Panc1 (cell line): Measurements from ENCODE around the gene SCD5. TPM values are rescaled to one million over a fixed set of nuclear protein-coding genes. Genes with fewer than 3 reads are reported as not detected.

Source experiments
- ATAC-seq: fragments of 200-7000 bp; cut with Tn5 transposase; 2 replicates; pipeline ENCODE4 v1.9.1; 2020; ENCODE audit warnings: mild to moderate bottlenecking, moderate library complexity
- BruUV-seq: library from RNA; stranded (reverse); fragments of 400-500 nt; replicated peaks from 2 replicates; lab custom pipeline; 2021; lab: Mats Ljungman, UMichigan
- CTCF ChIA-PET: fragments of 300-600 bp; sonication (Branson Sonifier 250); formaldehyde crosslinking; loops from one replicate; lab custom pipeline; 2022; ENCODE audit warnings: antibody characterized with exemption; lab: Charles Lee
- POLR2A ChIA-PET: fragments of 300-600 bp; sonication (Branson Sonifier 250); formaldehyde crosslinking; loops from one replicate; lab custom pipeline; 2022; ENCODE audit warnings: antibody characterized with exemption; lab: Charles Lee
- DNase-seq: peaks from one replicate; pipeline ENCODE4 v3.0.0-alpha.2; 2010; ENCODE audit warnings: low read depth, low spot score
- H3K27ac ChIP-seq: 2 replicates; pipeline ENCODE4 v1.5.1; 2011; ENCODE audit warnings: mild to moderate bottlenecking, low read length, inconsistent platforms
- H3K27me3 ChIP-seq: fragments of 200-500 bp; sonication (Bioruptor generic); 2 replicates; pipeline ENCODE4 v1.6.0; 2014; ENCODE audit warnings: low read length, inconsistent platforms; ENCODE audit not compliant: control insufficient read depth, insufficient read depth
- H3K36me3 ChIP-seq: fragments of 200-500 bp; sonication (Bioruptor generic); 2 replicates; pipeline ENCODE4 v1.5.1; 2014; ENCODE audit warnings: inconsistent platforms, mild to moderate bottlenecking, low read length, moderate library complexity; ENCODE audit not compliant: control insufficient read depth, insufficient read depth
- H3K4me1 ChIP-seq: 2 replicates; pipeline ENCODE4 v1.5.1; 2011; ENCODE audit warnings: inconsistent platforms, mild to moderate bottlenecking, low read length, moderate library complexity; ENCODE audit not compliant: control insufficient read depth, insufficient read depth
- H3K4me3 ChIP-seq, 2 experiments: 2 replicates each; pipeline ENCODE4 v1.5.1; 2011 to 2012; ENCODE audit warnings: low read depth in 2 of 2, low read length in 2 of 2, mild to moderate bottlenecking in 2 of 2, inconsistent platforms in 1 of 2, moderate library complexity in 1 of 2
- H3K9me3 ChIP-seq: fragments of 200-500 bp; sonication (Bioruptor generic); 2 replicates; pipeline ENCODE4 v1.5.1; 2014; ENCODE audit warnings: low read depth, mild to moderate bottlenecking, inconsistent platforms, low read length, moderate library complexity; ENCODE audit not compliant: control insufficient read depth, insufficient read depth
- POLR2AphosphoS5 ChIP-seq: IDR thresholded peaks from 2 replicates; pipeline ENCODE4 v1.6.1; 2012; ENCODE audit warnings: mild to moderate bottlenecking, low read depth, low read length, moderate library complexity
- SIN3A ChIP-seq: IDR thresholded peaks from 2 replicates; pipeline ENCODE4 v1.6.1; 2012; ENCODE audit warnings: low read depth, mild to moderate bottlenecking, low read length, moderate library complexity, borderline replicate concordance; ENCODE audit not compliant: insufficient read depth
- TCF7L2 ChIP-seq: IDR thresholded peaks from 2 replicates; pipeline ENCODE4 v1.6.1; 2011; ENCODE audit warnings: mild to moderate bottlenecking, low read depth, low read length, inconsistent platforms
- in situ Hi-C: cut with HindIII; loops from 2 replicates; pipeline ENCODE4 v1.10.0; 2016; ENCODE audit warnings: low sequenced_read_pairs, low pct_unique_long_range_greater_than_20kb
- intact Hi-C: fragments of 100-400 bp; cut with micrococcal nuclease; formaldehyde crosslinking; loops from one replicate; pipeline ENCODE4 v1.10.0; 2022; ENCODE audit not compliant: unreplicated experiment
- total RNA-seq: library from RNA; stranded (reverse); gene quantifications from one replicate; pipeline ENCODE4 v1.2.1, GENCODE V29; 2021; ENCODE audit not compliant: unreplicated experiment
- TF ChIP-seq, protein P1 (sequence below): fragments of 450-650 bp; IDR thresholded peaks from 2 replicates; pipeline ENCODE4 v1.5.1; 2017; ENCODE audit warnings: mild to moderate bottlenecking
- TF ChIP-seq, protein P2 (sequence below), 2 experiments: IDR thresholded peaks; 2 replicates each; pipeline ENCODE4 v1.6.1; 2011 to 2012; ENCODE audit warnings: low read depth in 2 of 2, control low read depth in 1 of 2, low read length in 1 of 2, mild to moderate bottlenecking in 1 of 2, moderate library complexity in 1 of 2; ENCODE audit not compliant: insufficient read depth in 1 of 2

SCD5 gene
- total RNA-seq, 1 experiment from 2014 or later: 2.0 TPM

DNA sequence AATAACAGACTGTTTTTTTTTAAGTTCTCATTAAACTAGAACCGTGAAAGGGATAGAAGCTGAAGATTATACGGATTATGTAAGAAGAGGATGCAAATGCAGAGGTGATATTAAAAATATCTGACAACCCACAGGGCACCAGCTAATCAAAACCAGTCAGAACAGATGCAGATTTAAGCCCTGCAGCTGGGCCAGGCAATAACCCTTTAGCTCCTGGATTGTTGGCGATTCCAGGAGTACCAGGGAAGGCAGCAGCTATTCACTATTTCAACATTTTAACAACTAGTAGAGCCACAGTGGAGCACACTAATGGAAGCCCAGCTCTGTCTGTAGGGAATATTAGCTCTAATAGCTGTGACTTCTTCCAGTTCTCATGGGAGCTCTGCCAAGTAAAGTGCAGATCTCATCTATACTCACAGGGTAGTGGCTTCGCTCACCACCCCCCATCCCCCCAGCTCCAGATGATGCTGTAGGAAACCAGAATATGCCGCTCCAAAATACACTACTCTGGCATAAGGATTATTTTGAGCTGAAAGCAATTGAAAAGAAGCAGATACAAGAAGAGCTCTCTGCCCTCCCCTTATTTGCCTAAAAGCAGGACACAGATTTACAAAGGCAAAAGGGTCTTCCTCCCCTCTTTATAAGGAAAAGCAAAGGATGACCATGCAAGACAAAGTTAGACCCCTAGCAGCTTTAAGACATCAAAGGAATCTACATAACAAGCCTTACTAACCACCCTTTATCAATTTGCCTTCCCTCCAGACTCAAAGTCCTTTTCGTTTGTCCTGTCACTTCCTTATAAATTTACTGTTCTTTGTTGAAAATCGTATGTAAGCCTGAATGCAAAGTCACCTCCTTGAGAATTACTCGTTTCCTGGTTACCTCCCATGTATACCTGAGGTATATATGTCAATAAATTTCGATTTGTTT, 13.7 kb downstream of the SCD5 start:
- ChIA-PET POLR2A (no interaction called here), CTCF (interaction anchor here (0.5 kb wide), 1 partner anchor 181 kb away, joined by 6 read pairs; no protein-coding TSS in a partner anchor)
- no peak for DNase-seq
- H3K4me1 ChIP-seq: no peaks in the 10 kb centered on the region; the same call in 1 of the 2 replicates
- H3K4me3 ChIP-seq: peak overlapping the region in 1 of 2 experiments; percentile 7; a peak in 1 of 4 replicates
- no peaks in the 10 kb centered on the region for H3K36me3 ChIP-seq
- H3K9me3 ChIP-seq: no peaks in the 10 kb centered on the region
- no peak overlapping the region for H3K27ac ChIP-seq
- TF ChIP-seq TCF7L2 (no peak), POLR2AphosphoS5 (no peak), SIN3A (no peak)
- TF ChIP-seq, protein P1, sequence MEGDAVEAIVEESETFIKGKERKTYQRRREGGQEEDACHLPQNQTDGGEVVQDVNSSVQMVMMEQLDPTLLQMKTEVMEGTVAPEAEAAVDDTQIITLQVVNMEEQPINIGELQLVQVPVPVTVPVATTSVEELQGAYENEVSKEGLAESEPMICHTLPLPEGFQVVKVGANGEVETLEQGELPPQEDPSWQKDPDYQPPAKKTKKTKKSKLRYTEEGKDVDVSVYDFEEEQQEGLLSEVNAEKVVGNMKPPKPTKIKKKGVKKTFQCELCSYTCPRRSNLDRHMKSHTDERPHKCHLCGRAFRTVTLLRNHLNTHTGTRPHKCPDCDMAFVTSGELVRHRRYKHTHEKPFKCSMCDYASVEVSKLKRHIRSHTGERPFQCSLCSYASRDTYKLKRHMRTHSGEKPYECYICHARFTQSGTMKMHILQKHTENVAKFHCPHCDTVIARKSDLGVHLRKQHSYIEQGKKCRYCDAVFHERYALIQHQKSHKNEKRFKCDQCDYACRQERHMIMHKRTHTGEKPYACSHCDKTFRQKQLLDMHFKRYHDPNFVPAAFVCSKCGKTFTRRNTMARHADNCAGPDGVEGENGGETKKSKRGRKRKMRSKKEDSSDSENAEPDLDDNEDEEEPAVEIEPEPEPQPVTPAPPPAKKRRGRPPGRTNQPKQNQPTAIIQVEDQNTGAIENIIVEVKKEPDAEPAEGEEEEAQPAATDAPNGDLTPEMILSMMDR: no peak
- TF ChIP-seq, protein P2, sequence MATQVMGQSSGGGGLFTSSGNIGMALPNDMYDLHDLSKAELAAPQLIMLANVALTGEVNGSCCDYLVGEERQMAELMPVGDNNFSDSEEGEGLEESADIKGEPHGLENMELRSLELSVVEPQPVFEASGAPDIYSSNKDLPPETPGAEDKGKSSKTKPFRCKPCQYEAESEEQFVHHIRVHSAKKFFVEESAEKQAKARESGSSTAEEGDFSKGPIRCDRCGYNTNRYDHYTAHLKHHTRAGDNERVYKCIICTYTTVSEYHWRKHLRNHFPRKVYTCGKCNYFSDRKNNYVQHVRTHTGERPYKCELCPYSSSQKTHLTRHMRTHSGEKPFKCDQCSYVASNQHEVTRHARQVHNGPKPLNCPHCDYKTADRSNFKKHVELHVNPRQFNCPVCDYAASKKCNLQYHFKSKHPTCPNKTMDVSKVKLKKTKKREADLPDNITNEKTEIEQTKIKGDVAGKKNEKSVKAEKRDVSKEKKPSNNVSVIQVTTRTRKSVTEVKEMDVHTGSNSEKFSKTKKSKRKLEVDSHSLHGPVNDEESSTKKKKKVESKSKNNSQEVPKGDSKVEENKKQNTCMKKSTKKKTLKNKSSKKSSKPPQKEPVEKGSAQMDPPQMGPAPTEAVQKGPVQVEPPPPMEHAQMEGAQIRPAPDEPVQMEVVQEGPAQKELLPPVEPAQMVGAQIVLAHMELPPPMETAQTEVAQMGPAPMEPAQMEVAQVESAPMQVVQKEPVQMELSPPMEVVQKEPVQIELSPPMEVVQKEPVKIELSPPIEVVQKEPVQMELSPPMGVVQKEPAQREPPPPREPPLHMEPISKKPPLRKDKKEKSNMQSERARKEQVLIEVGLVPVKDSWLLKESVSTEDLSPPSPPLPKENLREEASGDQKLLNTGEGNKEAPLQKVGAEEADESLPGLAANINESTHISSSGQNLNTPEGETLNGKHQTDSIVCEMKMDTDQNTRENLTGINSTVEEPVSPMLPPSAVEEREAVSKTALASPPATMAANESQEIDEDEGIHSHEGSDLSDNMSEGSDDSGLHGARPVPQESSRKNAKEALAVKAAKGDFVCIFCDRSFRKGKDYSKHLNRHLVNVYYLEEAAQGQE (IDR thresholded peaks at IDR 0.05; ENCODE audit: insufficient read depth in 1 of 2, low read depth in 2 of 2, low read length in 1 of 2): no peak
- no peak for ATAC-seq
- BruUV-seq: no TSS peak
- in situ Hi-C loops: no loop called here
- H3K27me3 ChIP-seq: no peaks in the 10 kb centered on the region
- intact Hi-C loops: no loop called here

DNA sequence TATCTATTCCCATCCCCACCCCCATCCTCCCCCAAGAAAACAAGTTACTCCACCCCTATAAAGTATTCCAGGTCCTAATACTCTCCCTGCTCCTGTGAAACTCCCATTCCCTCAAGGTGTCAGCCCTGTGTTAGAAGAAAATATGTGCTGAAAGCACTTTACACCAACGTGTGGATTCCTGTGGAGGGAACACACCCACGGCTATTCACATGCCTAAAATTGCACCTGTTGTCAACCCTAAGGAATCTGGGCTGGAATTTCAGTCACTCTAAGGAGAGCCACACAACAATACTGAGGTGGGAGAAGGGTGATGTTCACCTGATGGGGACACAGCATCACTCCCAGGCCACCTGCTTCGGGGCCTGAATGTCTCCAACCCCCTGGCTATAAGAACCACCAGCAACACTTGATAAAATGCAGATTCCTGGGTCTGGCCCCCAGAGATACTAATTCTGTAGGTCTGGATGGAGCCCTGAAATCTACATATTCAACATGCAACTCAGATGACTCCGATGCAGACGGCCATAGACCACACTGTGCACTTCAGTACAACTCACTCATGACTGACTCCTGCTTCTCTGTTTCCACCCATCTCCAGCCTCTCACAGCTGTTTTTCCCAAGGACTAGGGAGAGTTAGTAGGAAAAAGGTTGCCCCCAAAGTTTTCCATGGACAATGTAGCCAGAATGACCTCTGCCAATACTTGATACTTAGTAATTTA, 15.8 kb downstream of the SCD5 start:
- ATAC-seq: no peak
- Histone ChIP-seq H3K9me3 (no peaks in the 10 kb centered on the region), H3K27me3 (no peaks in the 10 kb centered on the region), H3K4me1 (no peaks in the 10 kb centered on the region; the same call in 1 of the 2 replicates), H3K4me3 (no peak overlapping the region), H3K36me3 (no peaks in the 10 kb centered on the region), H3K27ac (no peak overlapping the region)
- ChIA-PET POLR2A (no interaction called here), CTCF (no interaction called here)
- intact Hi-C loops: no loop called here
- BruUV-seq: no TSS peak
- in situ Hi-C loops: no loop called here
- TF ChIP-seq SIN3A: no peak
- TF ChIP-seq TCF7L2: no peak
- TF ChIP-seq, protein P2 (IDR thresholded peaks at IDR 0.05; ENCODE audit: insufficient read depth in 1 of 2, low read depth in 2 of 2, low read length in 1 of 2): no peak
- TF ChIP-seq POLR2AphosphoS5: no peak
- TF ChIP-seq, protein P1: no peak
- DNase-seq: no peak
